ENCODE results near the gene PARM1. TPM values are rescaled to one million over a fixed set of nuclear protein-coding genes. Genes with fewer than 3 reads are reported as not detected.

PARM1 gene
- total and polyA plus RNA-seq, 9 of the 15 experiments (the other 6 are each of a cell fraction or from before 2014, with no cell fraction given), result 0.07 TPM; not detected in 8

- H3K27ac ChIP-seq (ENCODE audit: extremely low read depth, low read depth, low read length), result no peak overlapping the region
- H3K27me3 ChIP-seq (ENCODE audit: control insufficient read depth in 2 of 2, insufficient read depth in 2 of 2, low read length in 2 of 2), result no peaks in the 10 kb centered on the region; a peak in 1 of 5 replicates
- ATAC-seq (no peak), DNase-seq (ENCODE audit: extremely low read depth in 1 of 4, low spot score in 3 of 4) (no peak), FAIRE-seq (no peak)
- POLR2A ChIA-PET, result no interaction called here
- TF ChIP-seq ZNF609 (CRISPR knock-in tag; IDR thresholded peaks at IDR 0.05; ENCODE audit: borderline replicate concordance) (no peak), ZNF780A (CRISPR knock-in tag; IDR thresholded peaks at IDR 0.05) (no peak), ETV1 (tag; conservative IDR thresholded peaks at IDR 0.05; ENCODE audit: low read depth) (no peak), SOX6 (IDR thresholded peaks at IDR 0.05) (no peak), ILF3 (IDR thresholded peaks at IDR 0.05; ENCODE audit: borderline replicate concordance) (no peak), YBX1 (IDR thresholded peaks at IDR 0.05) (no peak), LARP7 (IDR thresholded peaks at IDR 0.05) (no peak), ZBTB34 (CRISPR knock-in tag; IDR thresholded peaks at IDR 0.05) (no peak), HOMEZ (CRISPR knock-in tag; IDR thresholded peaks at IDR 0.05) (no peak), RFX7 (CRISPR knock-in tag; IDR thresholded peaks at IDR 0.05) (no peak), CCNT2 (IDR thresholded peaks at IDR 0.05; ENCODE audit: borderline replicate concordance, extremely low read depth, insufficient read length, low read depth, low read length) (no peak), ZKSCAN1 (IDR thresholded peaks at IDR 0.05; ENCODE audit: low read depth, low read length) (no peak)
- WGBS (ENCODE audit: insufficient coverage, low coverage, missing lambda C conversion rate), result 0% methylated on average over 3 of the region's 3 CpGs
- no TSS peak for BruUV-seq (replicated peaks)
- CTCF ChIA-PET (ENCODE audit: low intra/inter-chr PET ratio), result no interaction called here
- H3K9me3 ChIP-seq (replicated peaks; ENCODE audit: control insufficient read depth, insufficient read depth, low read depth, low read length), result no peaks in the 10 kb centered on the region
- H2AFZ ChIP-seq (ENCODE audit: low read depth, low read length), result no peak overlapping the region
- H3K9ac ChIP-seq (ENCODE audit: insufficient read depth in 1 of 2, low read depth in 2 of 2, low read length in 2 of 2), result no peak overlapping the region
- in situ Hi-C loops (cut with MboI) (no loop called here), intact Hi-C loops (cut with micrococcal nuclease) (no loop called here)
- H3K4me3 ChIP-seq, result no peak overlapping the region
- no peaks in the 10 kb centered on the region for H3K4me1 ChIP-seq (replicated peaks in 1 of 2; ENCODE audit: control insufficient read depth in 2 of 2, insufficient read depth in 2 of 2, low read length in 2 of 2)
- 0 out of 2 replicates have a peak, but pooled peaks cover 4% of the 10 kb centered on the region for H4K20me1 ChIP-seq (replicated peaks; ENCODE audit: control insufficient read depth, insufficient read depth, low read length)
- no peaks in the 10 kb centered on the region for H3K36me3 ChIP-seq (ENCODE audit: control insufficient read depth, insufficient read depth, low read length)
- no peaks in the 10 kb centered on the region for H3K79me2 ChIP-seq (ENCODE audit: control insufficient read depth, insufficient read depth, low read length)
- H3K4me2 ChIP-seq (ENCODE audit: insufficient read depth, low read length), result no peak overlapping the region
- H3K9me1 ChIP-seq (ENCODE audit: control insufficient read depth, insufficient read depth, low read length), result no peaks in the 10 kb centered on the region
These were observed 9.5 kb downstream of the PARM1 start for GRCh38 chr4:74942251-74942917.
